Ishikawa (cell line): ENCODE measurements around the gene PPP1R12A.

Experiments
- CEBPB ChIP-seq: IDR thresholded peaks from 2 replicates; pipeline ENCODE4 v1.6.1; 2012
- CREB1 ChIP-seq: IDR thresholded peaks from 2 replicates; pipeline ENCODE4 v1.6.1; 2012; ENCODE audit warnings: low read depth
- EGR1 ChIP-seq: IDR thresholded peaks from 2 replicates; pipeline ENCODE4 v1.6.1; 2012
- EP300 ChIP-seq: IDR thresholded peaks from 2 replicates; pipeline ENCODE4 v1.6.1; 2012; ENCODE audit warnings: borderline replicate concordance
- FOXM1 ChIP-seq: IDR thresholded peaks from 2 replicates; pipeline ENCODE4 v1.6.1; 2012; ENCODE audit warnings: low read depth, borderline replicate concordance
- NFIC ChIP-seq: IDR thresholded peaks from 2 replicates; pipeline ENCODE4 v1.6.1; 2012
- RAD21 ChIP-seq: IDR thresholded peaks from 2 replicates; pipeline ENCODE4 v1.6.1; 2012; ENCODE audit warnings: low read depth
- TAF1 ChIP-seq: IDR thresholded peaks from 2 replicates; pipeline ENCODE4 v1.6.1; 2012; ENCODE audit warnings: low read depth, mild to moderate bottlenecking
- TCF12 ChIP-seq: IDR thresholded peaks from 2 replicates; pipeline ENCODE4 v1.6.1; 2012; ENCODE audit warnings: low read depth
- TEAD4 ChIP-seq: IDR thresholded peaks from 2 replicates; pipeline ENCODE4 v1.6.1; 2012
- YY1 ChIP-seq: IDR thresholded peaks from 2 replicates; pipeline ENCODE4 v1.6.1; 2012; ENCODE audit warnings: low read depth
- ZBTB7A ChIP-seq: IDR thresholded peaks from 2 replicates; pipeline ENCODE4 v1.6.1; 2012; ENCODE audit warnings: low read depth
- TF ChIP-seq, protein P1 (sequence below): IDR thresholded peaks from 2 replicates; pipeline ENCODE4 v1.6.1; 2012
- TF ChIP-seq, protein P2 (sequence below): IDR thresholded peaks from 2 replicates; pipeline ENCODE4 v1.6.1; 2012
- TF ChIP-seq, protein P3 (sequence below): IDR thresholded peaks from 2 replicates; pipeline ENCODE4 v1.6.1; 2012; ENCODE audit warnings: low read depth, mild to moderate bottlenecking

PPP1R12A gene

DNA sequence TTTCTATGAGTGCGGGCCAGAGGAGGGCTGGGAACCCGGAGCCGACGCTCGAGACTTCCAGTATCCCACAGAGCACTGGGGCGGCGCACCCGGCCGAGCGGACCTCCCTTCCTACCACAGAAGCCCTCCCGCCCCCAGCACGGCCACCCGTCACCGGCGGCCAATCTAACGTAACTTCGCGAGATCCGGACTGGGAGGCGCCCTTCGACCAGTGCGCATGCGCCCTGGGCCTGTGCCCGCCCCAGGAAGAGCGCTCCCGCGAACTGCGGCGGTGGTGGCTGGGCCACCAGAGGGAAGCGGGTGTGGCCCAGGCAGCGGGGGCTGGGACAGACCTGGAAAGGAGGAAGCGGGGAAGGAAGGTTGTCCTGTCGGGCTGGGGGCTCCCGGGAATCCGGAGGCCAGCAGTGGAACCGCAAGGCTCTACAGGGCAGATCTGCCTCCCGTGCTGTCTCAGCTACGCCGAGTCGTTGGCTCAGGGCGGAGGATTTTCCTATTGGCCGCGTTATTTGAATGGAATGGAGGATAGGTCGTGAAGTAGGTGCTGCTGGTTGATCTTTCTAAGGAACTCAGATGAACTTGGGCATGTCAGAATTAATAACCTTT is at the start of gene PPP1R12A:
Gene PPP1R12A, minus strand, starts transcription at position 77 of the 603 bp plus-strand sequence. CDS start 166 bp downstream, outside the sequence.
- peak; percentile 65; the same call in 1 of the 2 replicates for TF ChIP-seq TCF12
- no peak for TF ChIP-seq ZBTB7A
- no peak; the same call in 1 of the 2 replicates for TF ChIP-seq EP300
- TF ChIP-seq, protein P1, sequence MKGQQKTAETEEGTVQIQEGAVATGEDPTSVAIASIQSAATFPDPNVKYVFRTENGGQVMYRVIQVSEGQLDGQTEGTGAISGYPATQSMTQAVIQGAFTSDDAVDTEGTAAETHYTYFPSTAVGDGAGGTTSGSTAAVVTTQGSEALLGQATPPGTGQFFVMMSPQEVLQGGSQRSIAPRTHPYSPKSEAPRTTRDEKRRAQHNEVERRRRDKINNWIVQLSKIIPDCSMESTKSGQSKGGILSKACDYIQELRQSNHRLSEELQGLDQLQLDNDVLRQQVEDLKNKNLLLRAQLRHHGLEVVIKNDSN = no peak
- no peak for TF ChIP-seq YY1
- peak; percentile 30 for TF ChIP-seq NFIC
- TF ChIP-seq FOXM1 = peak; percentile 79; the same call in 1 of the 2 replicates
- TF ChIP-seq CEBPB = no peak
- TF ChIP-seq TAF1 = peak; percentile 86
- no peak for TF ChIP-seq RAD21
- TF ChIP-seq, protein P2, sequence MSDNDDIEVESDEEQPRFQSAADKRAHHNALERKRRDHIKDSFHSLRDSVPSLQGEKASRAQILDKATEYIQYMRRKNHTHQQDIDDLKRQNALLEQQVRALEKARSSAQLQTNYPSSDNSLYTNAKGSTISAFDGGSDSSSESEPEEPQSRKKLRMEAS = no peak
- TF ChIP-seq CREB1 = no peak; the same call in 1 of the 2 replicates
- TF ChIP-seq, protein P3, sequence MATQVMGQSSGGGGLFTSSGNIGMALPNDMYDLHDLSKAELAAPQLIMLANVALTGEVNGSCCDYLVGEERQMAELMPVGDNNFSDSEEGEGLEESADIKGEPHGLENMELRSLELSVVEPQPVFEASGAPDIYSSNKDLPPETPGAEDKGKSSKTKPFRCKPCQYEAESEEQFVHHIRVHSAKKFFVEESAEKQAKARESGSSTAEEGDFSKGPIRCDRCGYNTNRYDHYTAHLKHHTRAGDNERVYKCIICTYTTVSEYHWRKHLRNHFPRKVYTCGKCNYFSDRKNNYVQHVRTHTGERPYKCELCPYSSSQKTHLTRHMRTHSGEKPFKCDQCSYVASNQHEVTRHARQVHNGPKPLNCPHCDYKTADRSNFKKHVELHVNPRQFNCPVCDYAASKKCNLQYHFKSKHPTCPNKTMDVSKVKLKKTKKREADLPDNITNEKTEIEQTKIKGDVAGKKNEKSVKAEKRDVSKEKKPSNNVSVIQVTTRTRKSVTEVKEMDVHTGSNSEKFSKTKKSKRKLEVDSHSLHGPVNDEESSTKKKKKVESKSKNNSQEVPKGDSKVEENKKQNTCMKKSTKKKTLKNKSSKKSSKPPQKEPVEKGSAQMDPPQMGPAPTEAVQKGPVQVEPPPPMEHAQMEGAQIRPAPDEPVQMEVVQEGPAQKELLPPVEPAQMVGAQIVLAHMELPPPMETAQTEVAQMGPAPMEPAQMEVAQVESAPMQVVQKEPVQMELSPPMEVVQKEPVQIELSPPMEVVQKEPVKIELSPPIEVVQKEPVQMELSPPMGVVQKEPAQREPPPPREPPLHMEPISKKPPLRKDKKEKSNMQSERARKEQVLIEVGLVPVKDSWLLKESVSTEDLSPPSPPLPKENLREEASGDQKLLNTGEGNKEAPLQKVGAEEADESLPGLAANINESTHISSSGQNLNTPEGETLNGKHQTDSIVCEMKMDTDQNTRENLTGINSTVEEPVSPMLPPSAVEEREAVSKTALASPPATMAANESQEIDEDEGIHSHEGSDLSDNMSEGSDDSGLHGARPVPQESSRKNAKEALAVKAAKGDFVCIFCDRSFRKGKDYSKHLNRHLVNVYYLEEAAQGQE = no peak
- no peak for TF ChIP-seq EGR1
- 0 out of 2 replicates have a peak, but pooled peaks have one; percentile 13 for TF ChIP-seq TEAD4

DNA sequence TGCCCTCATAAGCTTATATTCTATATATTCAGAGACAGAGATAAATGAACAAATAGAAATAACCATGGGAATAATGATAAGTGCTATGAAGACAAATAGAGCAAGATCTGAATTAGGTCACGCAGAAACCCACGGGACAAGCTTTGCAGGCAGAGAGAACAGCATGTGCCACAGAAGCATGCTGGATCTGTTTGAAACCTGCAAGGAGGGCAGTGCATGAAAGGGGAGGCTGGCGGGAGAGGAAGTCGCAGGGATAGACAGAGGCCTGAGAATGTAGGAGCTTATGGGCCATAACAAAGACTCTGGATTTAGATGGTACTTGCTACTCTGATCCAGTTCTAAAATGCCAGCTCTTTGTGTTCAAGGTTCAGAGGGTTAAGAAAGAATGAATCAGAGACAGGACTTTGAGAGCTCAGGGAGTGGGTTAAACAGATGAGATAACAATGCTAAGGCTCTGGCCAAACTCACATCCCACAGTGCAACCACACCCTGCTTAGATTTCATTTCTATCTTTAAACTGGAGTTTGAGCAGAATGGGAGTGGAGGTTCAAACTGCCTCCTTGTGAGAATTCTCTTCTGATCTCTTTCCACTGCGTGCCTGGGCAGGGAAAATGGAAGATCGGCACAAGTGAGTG is 49.2 kb upstream of the PPP1R12A start:
- TF ChIP-seq NFIC (no peak), RAD21 (no peak), CEBPB (no peak), ZBTB7A (no peak), TCF12 (no peak), TAF1 (no peak), EP300 (no peak), TEAD4 (no peak), EGR1 (no peak), FOXM1 (no peak), YY1 (no peak), CREB1 (no peak)
- TF ChIP-seq, protein P1 = no peak
- TF ChIP-seq, protein P3 = no peak
- TF ChIP-seq, protein P2 = no peak

DNA sequence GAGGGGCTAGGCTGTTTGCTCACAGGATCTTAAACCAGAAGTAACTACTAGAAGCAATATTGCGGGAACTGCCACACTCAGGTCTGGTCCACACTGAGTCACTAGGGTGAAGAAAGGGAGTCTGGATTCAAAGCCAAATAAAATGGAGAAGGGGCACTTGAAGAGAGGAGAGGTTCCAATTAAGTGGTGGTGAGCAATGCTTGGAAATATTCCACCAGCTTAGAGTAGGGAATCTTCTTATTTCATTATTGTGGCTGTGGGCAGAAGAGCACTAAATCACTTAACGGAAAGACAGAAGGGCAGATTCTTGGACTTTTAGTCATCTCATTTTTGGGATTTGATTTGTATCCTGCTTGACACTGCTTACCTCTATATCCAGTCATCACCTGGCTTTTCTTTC is 48.6 kb upstream of the PPP1R12A start:
- TF ChIP-seq, protein P1 = no peak
- TF ChIP-seq TAF1 (no peak), FOXM1 (no peak), NFIC (no peak), TCF12 (no peak), EGR1 (no peak), EP300 (no peak), CEBPB (no peak), ZBTB7A (no peak), CREB1 (no peak), TEAD4 (no peak), RAD21 (no peak), YY1 (no peak)
- TF ChIP-seq, protein P2 = no peak
- TF ChIP-seq, protein P3 = no peak
